ENCODE data around the gene CTNNA2. TPM values are rescaled to one million over a fixed set of nuclear protein-coding genes. Genes with fewer than 3 reads are reported as not detected.

CTNNA2 gene
- total RNA-seq, 4 donors from 2014 or later: 0.40 to 1.7 (median 1.5) TPM; not detected in 1

GRCh38 chr2:79660557-79660956, 147.7 kb downstream of the CTNNA2 start:
- H3K9me3 ChIP-seq: no peaks in the 10 kb centered on the region
- no peak overlapping the region for H3K4me3 ChIP-seq
- no peaks in the 10 kb centered on the region for H3K4me1 ChIP-seq
- no peak for TF ChIP-seq POLR2AphosphoS5 (IDR thresholded peaks at IDR 0.05)
- no peak for TF ChIP-seq CTCF (IDR thresholded peaks at IDR 0.05)
- TF ChIP-seq EP300 (IDR thresholded peaks at IDR 0.05; ENCODE audit: low read depth): no peak
- TF ChIP-seq POLR2A (IDR thresholded peaks at IDR 0.05): no peak
- intact Hi-C loops (cut with DNase I; ENCODE audit: low total_unique reads): no loop called here
- no peak overlapping the region for H3K27ac ChIP-seq
- no peaks in the 10 kb centered on the region for H3K27me3 ChIP-seq
- DNase-seq: no peak
- in situ Hi-C loops (cut with MboI; ENCODE audit: low pct_ligation_motif_present in 1 of 4, low pct_unique_long_range_greater_than_20kb in 1 of 4, low sequenced_read_pairs in 3 of 4): no loop called here
- H3K36me3 ChIP-seq: no peaks in the 10 kb centered on the region

- Histone ChIP-seq H3K27me3 (no peaks in the 10 kb centered on the region), H3K4me3 (no peak overlapping the region), H3K36me3 (no peaks in the 10 kb centered on the region), H3K4me1 (no peaks in the 10 kb centered on the region), H3K9me3 (no peaks in the 10 kb centered on the region), H3K27ac (no peak overlapping the region)
- in situ Hi-C loops (cut with MboI; ENCODE audit: low pct_ligation_motif_present in 1 of 4, low pct_unique_long_range_greater_than_20kb in 1 of 4, low sequenced_read_pairs in 3 of 4) (no loop called here), intact Hi-C loops (cut with DNase I; ENCODE audit: low total_unique reads) (no loop called here)
- WGBS, 2 donors (ENCODE audit: low coverage in 1 of 2): 68 to 72% methylated on average over 2 of the region's 2 CpGs
- TF ChIP-seq POLR2AphosphoS5 (IDR thresholded peaks at IDR 0.05) (no peak), POLR2A (IDR thresholded peaks at IDR 0.05) (no peak), CTCF (IDR thresholded peaks at IDR 0.05) (no peak), EP300 (IDR thresholded peaks at IDR 0.05; ENCODE audit: low read depth) (no peak)
- DNase-seq: no peak
These were observed 152.2 kb downstream of the CTNNA2 start for GRCh38 chr2:79665091-79665490.

- Histone ChIP-seq H3K36me3 (no peaks in the 10 kb centered on the region), H3K27me3 (no peaks in the 10 kb centered on the region), H3K4me1 (no peaks in the 10 kb centered on the region), H3K27ac (no peak overlapping the region), H3K4me3 (no peak overlapping the region), H3K9me3 (no peaks in the 10 kb centered on the region)
- WGBS, 2 donors (ENCODE audit: low coverage in 1 of 2): 79 to 80% methylated on average over 4 of the region's 4 CpGs
- TF ChIP-seq EP300 (IDR thresholded peaks at IDR 0.05; ENCODE audit: low read depth) (no peak), CTCF (IDR thresholded peaks at IDR 0.05) (no peak), POLR2AphosphoS5 (IDR thresholded peaks at IDR 0.05) (no peak), POLR2A (IDR thresholded peaks at IDR 0.05) (no peak)
- no peak for DNase-seq
- in situ Hi-C loops (cut with MboI; ENCODE audit: low pct_ligation_motif_present in 1 of 4, low pct_unique_long_range_greater_than_20kb in 1 of 4, low sequenced_read_pairs in 3 of 4) (no loop called here), intact Hi-C loops (cut with DNase I; ENCODE audit: low total_unique reads) (no loop called here)
These were observed 153.6 kb downstream of the CTNNA2 start for GRCh38 chr2:79666430-79666829.

GRCh38 chr2:79669714-79670113, 156.9 kb downstream of the CTNNA2 start:
- intact Hi-C loops (cut with DNase I; ENCODE audit: low total_unique reads): no loop called here
- Histone ChIP-seq H3K27me3 (no peaks in the 10 kb centered on the region), H3K4me3 (no peak overlapping the region), H3K9me3 (no peaks in the 10 kb centered on the region), H3K36me3 (no peaks in the 10 kb centered on the region), H3K4me1 (no peaks in the 10 kb centered on the region), H3K27ac (no peak overlapping the region)
- 72% methylated on average over 4 of the region's 5 CpGs; no CpG with 5 or more reads in 1 of the 2 donors for WGBS, 2 donors (ENCODE audit: low coverage in 1 of 2)
- DNase-seq: no peak
- in situ Hi-C loops (cut with MboI; ENCODE audit: low pct_ligation_motif_present in 1 of 4, low pct_unique_long_range_greater_than_20kb in 1 of 4, low sequenced_read_pairs in 3 of 4): no loop called here
- TF ChIP-seq EP300 (IDR thresholded peaks at IDR 0.05; ENCODE audit: low read depth) (no peak), POLR2AphosphoS5 (IDR thresholded peaks at IDR 0.05) (no peak), CTCF (IDR thresholded peaks at IDR 0.05) (no peak), POLR2A (IDR thresholded peaks at IDR 0.05) (no peak)

All from transverse colon (tissue), 4 donors.